NT2/D1 (cell line): ENCODE results near the gene RALGPS1.

Experiments used
- SUZ12 ChIP-seq: IDR thresholded peaks from 2 replicates; pipeline ENCODE4 v1.6.1; 2011; ENCODE audit not compliant: insufficient read length, insufficient read depth; ENCODE audit errors: extremely low read depth
- YY1 ChIP-seq: IDR thresholded peaks from 2 replicates; pipeline ENCODE4 v1.6.1; 2011; ENCODE audit not compliant: insufficient read length, insufficient read depth

- no peak for TF ChIP-seq YY1
- TF ChIP-seq SUZ12: no peak
Measured at GRCh38 chr9:127203681-127204327, 289.2 kb downstream of the RALGPS1 start.
